A549 (cell line): Measurements from ENCODE around the gene USP17L5.
"Not testable (repeated sequence)": the region's sequence is repeated elsewhere in the genome, so short reads cannot be mapped to it uniquely, and the experiment has no call there.

Experiments
- BCL3 ChIP-seq: fragments of >200 bp; sonication (Bioruptor Twin); formaldehyde crosslinking; IDR thresholded peaks from 3 replicates; pipeline ENCODE4 v1.6.1; 2016
- CBX8 ChIP-seq: fragments of 200-600 bp; sonication (generic); IDR thresholded peaks from 2 replicates; pipeline ENCODE4 v1.6.1; 2016
- CTCF ChIP-seq: fragments of >200 bp; sonication (Bioruptor Twin); formaldehyde crosslinking; IDR thresholded peaks from 3 replicates; pipeline ENCODE4 v1.5.1; 2016
- FOSL2 ChIP-seq, 2 experiments: fragments of 450-650 bp in 1 of 2; fragments of >200 bp in 1 of 2; sonication (Bioruptor Twin) in 1 of 2; formaldehyde crosslinking; IDR thresholded peaks; 2 replicates each; pipeline versions ENCODE4 v1.5.0 to v1.6.1; 2016 to 2020; ENCODE audit warnings: mild to moderate bottlenecking in 1 of 2, moderate library complexity in 1 of 2
- GATA3 ChIP-seq: IDR thresholded peaks from 2 replicates; pipeline ENCODE4 v1.6.1; 2012; ENCODE audit warnings: borderline replicate concordance
- HMGXB4 ChIP-seq: fragments of 250-450 bp; sonication (Bioruptor Pico); IDR thresholded peaks from 2 replicates; pipeline ENCODE4 v1.5.0; 2021; ENCODE audit warnings: mild to moderate bottlenecking, moderate library complexity, borderline replicate concordance
- MAFK ChIP-seq: fragments of 450-650 bp; IDR thresholded peaks from 2 replicates; pipeline ENCODE4 v1.6.1; 2014; ENCODE audit not compliant: partially characterized antibody
- MYC ChIP-seq: IDR thresholded peaks from 2 replicates; pipeline ENCODE4 v1.6.1; 2012; ENCODE audit warnings: mild to moderate bottlenecking, inconsistent platforms, low read length, improper control_type of control experiment, borderline replicate concordance
- POLR2A ChIP-seq: IDR thresholded peaks from 2 replicates; pipeline ENCODE4 v1.6.1; 2012; ENCODE audit warnings: mild to moderate bottlenecking, low read length
- RAD21 ChIP-seq, 2 experiments: fragments of >200 bp in 1 of 2; sonication (Bioruptor Twin) in 1 of 2; formaldehyde crosslinking in 1 of 2; IDR thresholded peaks in 1 of 2; conservative IDR thresholded peaks in 1 of 2; 2 replicates in 1 of 2; 3 replicates in 1 of 2; pipeline ENCODE4 v1.6.1; 2012 to 2018; ENCODE audit warnings: inconsistent platforms in 1 of 2
- RFX5 ChIP-seq: fragments of 450-650 bp; IDR thresholded peaks from 2 replicates; pipeline ENCODE4 v1.7.1; 2014; ENCODE audit warnings: antibody characterized with exemption, mild to moderate bottlenecking, moderate library complexity
- SMC3 ChIP-seq: fragments of >200 bp; sonication (Bioruptor Twin); formaldehyde crosslinking; IDR thresholded peaks from 3 replicates; pipeline ENCODE4 v1.6.1; 2018; ENCODE audit warnings: inconsistent platforms
- SREBF2 ChIP-seq: fragments of 450-650 bp; IDR thresholded peaks from 2 replicates; pipeline ENCODE4 v1.6.1; 2014; ENCODE audit warnings: mild to moderate bottlenecking, moderate library complexity
- ZSCAN20 ChIP-seq: fragments of 250-450 bp; sonication (Bioruptor Pico); IDR thresholded peaks from 2 replicates; pipeline ENCODE4 v1.8.0; 2022; ENCODE audit warnings: mild to moderate bottlenecking, moderate library complexity

- not testable (repeated sequence) for TF ChIP-seq GATA3; RAD21 (conservative IDR thresholded peaks at IDR 0.05 in 1 of 2, IDR thresholded peaks at IDR 0.05 in 1 of 2); CTCF; MYC; ZSCAN20 (CRISPR knock-in tag); FOSL2 (IDR thresholded peaks at IDR 0.05); FOSL2 (CRISPR knock-in tag; IDR thresholded peaks at IDR 0.05); SMC3; BCL3; CBX8; MAFK; SREBF2; HMGXB4 (CRISPR knock-in tag); RFX5; POLR2A
Measured at GRCh38 chr4:9324191-9324590, 15.0 kb upstream of the USP17L5 start.
